WTC11 (cell line): ENCODE results near the gene ZNF470. TPM values are rescaled to one million over a fixed set of nuclear protein-coding genes. Genes with fewer than 3 reads are reported as not detected.

ENCODE experiments used
- ATAC-seq: fragments of 200-7000 bp; cut with Tn5 transposase; 2 replicates; pipeline ENCODE4 v1.10.0; 2021; ENCODE audit warnings: mild to moderate bottlenecking, moderate library complexity
- CTCF ChIA-PET: fragments of 300-600 bp; sonication (Branson Sonifier 250); formaldehyde crosslinking; loops from one replicate; lab custom pipeline; 2021; ENCODE audit warnings: antibody characterized with exemption; lab: Charles Lee
- POLR2A ChIA-PET: fragments of 350-600 bp; sonication (Branson Sonifier 250); formaldehyde crosslinking; loops from one replicate; lab custom pipeline; 2021; ENCODE audit warnings: antibody characterized with exemption; lab: Charles Lee
- DNase-seq: peaks from one replicate; pipeline ENCODE4 v3.0.0; 2021; ENCODE audit warnings: low spot score
- H3K27ac Mint-ChIP-seq: 2 replicates; pipeline ENCODE4 v1.8.0; 2021; ENCODE audit warnings: mixed read lengths
- H3K27me3 Mint-ChIP-seq: 2 replicates; pipeline ENCODE4 v1.8.0; 2021; ENCODE audit warnings: low read depth, mild to moderate bottlenecking, moderate library complexity, mixed read lengths
- H3K36me3 Mint-ChIP-seq: 2 replicates; pipeline ENCODE4 v1.8.0; 2021; ENCODE audit warnings: mixed read lengths
- H3K4me1 Mint-ChIP-seq: 2 replicates; pipeline ENCODE4 v1.8.0; 2022; ENCODE audit warnings: mixed read lengths
- H3K4me3 Mint-ChIP-seq: 2 replicates; pipeline ENCODE4 v1.8.0; 2021; ENCODE audit warnings: mild to moderate bottlenecking, moderate library complexity, mixed read lengths
- H3K9me3 Mint-ChIP-seq: 2 replicates; pipeline ENCODE4 v1.8.0; 2021; ENCODE audit warnings: mixed read lengths
- ATF6 ChIP-seq: sonication (generic); formaldehyde crosslinking; IDR thresholded peaks from 2 replicates; pipeline ENCODE4 v1.8.1; 2023; ENCODE audit warnings: mild to moderate bottlenecking, missing genetic modification reagents
- CTCF ChIP-seq: fragments of 200-600 bp; IDR thresholded peaks from 2 replicates; pipeline ENCODE4 v1.8.0; 2022; ENCODE audit warnings: antibody characterized with exemption
- FOXP4 ChIP-seq: sonication (generic); formaldehyde crosslinking; IDR thresholded peaks from 2 replicates; pipeline ENCODE4 v1.8.0; 2022; ENCODE audit warnings: mild to moderate bottlenecking, missing genetic modification reagents
- GABPB1 ChIP-seq: sonication (generic); formaldehyde crosslinking; IDR thresholded peaks from 2 replicates; pipeline ENCODE4 v1.8.1; 2023; ENCODE audit warnings: mild to moderate bottlenecking, missing genetic modification reagents
- MXD4 ChIP-seq: fragments of 250-450 bp; sonication (Bioruptor Pico); IDR thresholded peaks from 2 replicates; pipeline ENCODE4 v1.8.0; 2021; ENCODE audit warnings: mild to moderate bottlenecking, moderate library complexity, borderline replicate concordance
- NFATC4 ChIP-seq: fragments of 250-450 bp; sonication (Bioruptor Pico); IDR thresholded peaks from 2 replicates; pipeline ENCODE4 v1.9.0; 2021; ENCODE audit warnings: mild to moderate bottlenecking
- NR1H2 ChIP-seq: sonication (generic); formaldehyde crosslinking; IDR thresholded peaks from 2 replicates; pipeline ENCODE4 v1.9.0; 2021; ENCODE audit warnings: mild to moderate bottlenecking, moderate library complexity, missing genetic modification reagents
- SP1 ChIP-seq: sonication (generic); formaldehyde crosslinking; conservative IDR thresholded peaks from 2 replicates; pipeline ENCODE4 v1.8.1; 2022; ENCODE audit warnings: missing genetic modification reagents
- total RNA-seq: library from RNA; stranded (reverse); gene quantifications from 3 replicates; pipeline ENCODE4 v1.2.3, GENCODE V29; 2021
- TF ChIP-seq, protein P1 (sequence below): fragments of 250-450 bp; sonication (Bioruptor Pico); IDR thresholded peaks from 2 replicates; pipeline ENCODE4 v2.1.2; 2022; ENCODE audit warnings: mild to moderate bottlenecking, moderate library complexity
- TF ChIP-seq, protein P2 (sequence below): sonication (generic); formaldehyde crosslinking; IDR thresholded peaks from 2 replicates; pipeline ENCODE4 v1.8.0; 2023; ENCODE audit warnings: mild to moderate bottlenecking, missing genetic modification reagents
- TF ChIP-seq, protein P3 (sequence below): sonication (generic); formaldehyde crosslinking; IDR thresholded peaks from 2 replicates; pipeline ENCODE4 v1.8.0; 2023; ENCODE audit warnings: missing genetic modification reagents
- TF ChIP-seq, protein P4 (sequence below): sonication (generic); formaldehyde crosslinking; IDR thresholded peaks from 2 replicates; pipeline ENCODE4 v1.8.1; 2022; ENCODE audit warnings: low read depth, missing genetic modification reagents, borderline replicate concordance

ZNF470 gene
- total RNA-seq, 1 experiment from 2014 or later: 6.5 TPM

GRCh38 chr19:56543776-56544175 lies 23.5 kb upstream of the ZNF470 start:
- no peak for DNase-seq
- Mint-ChIP-seq H3K4me1 (no peaks in the 10 kb centered on the region), H3K27me3 (peaks cover 7% of the 10 kb centered on the region), H3K27ac (no peak overlapping the region), H3K4me3 (no peak overlapping the region), H3K9me3 (peaks cover 64% of the 10 kb centered on the region), H3K36me3 (peaks cover 59% of the 10 kb centered on the region)
- ATAC-seq: no peak
- CTCF ChIA-PET: no interaction called here
- POLR2A ChIA-PET: no interaction called here
- TF ChIP-seq MXD4 (CRISPR knock-in tag): no peak
- no peak for TF ChIP-seq FOXP4 (CRISPR knock-in tag)
- no peak for TF ChIP-seq SP1 (CRISPR knock-in tag)
- TF ChIP-seq, protein P1, sequence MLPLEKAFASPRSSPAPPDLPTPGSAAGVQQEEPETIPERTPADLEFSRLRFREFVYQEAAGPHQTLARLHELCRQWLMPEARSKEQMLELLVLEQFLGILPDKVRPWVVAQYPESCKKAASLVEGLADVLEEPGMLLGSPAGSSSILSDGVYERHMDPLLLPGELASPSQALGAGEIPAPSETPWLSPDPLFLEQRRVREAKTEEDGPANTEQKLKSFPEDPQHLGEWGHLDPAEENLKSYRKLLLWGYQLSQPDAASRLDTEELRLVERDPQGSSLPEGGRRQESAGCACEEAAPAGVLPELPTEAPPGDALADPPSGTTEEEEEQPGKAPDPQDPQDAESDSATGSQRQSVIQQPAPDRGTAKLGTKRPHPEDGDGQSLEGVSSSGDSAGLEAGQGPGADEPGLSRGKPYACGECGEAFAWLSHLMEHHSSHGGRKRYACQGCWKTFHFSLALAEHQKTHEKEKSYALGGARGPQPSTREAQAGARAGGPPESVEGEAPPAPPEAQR: no peak
- TF ChIP-seq, protein P2, sequence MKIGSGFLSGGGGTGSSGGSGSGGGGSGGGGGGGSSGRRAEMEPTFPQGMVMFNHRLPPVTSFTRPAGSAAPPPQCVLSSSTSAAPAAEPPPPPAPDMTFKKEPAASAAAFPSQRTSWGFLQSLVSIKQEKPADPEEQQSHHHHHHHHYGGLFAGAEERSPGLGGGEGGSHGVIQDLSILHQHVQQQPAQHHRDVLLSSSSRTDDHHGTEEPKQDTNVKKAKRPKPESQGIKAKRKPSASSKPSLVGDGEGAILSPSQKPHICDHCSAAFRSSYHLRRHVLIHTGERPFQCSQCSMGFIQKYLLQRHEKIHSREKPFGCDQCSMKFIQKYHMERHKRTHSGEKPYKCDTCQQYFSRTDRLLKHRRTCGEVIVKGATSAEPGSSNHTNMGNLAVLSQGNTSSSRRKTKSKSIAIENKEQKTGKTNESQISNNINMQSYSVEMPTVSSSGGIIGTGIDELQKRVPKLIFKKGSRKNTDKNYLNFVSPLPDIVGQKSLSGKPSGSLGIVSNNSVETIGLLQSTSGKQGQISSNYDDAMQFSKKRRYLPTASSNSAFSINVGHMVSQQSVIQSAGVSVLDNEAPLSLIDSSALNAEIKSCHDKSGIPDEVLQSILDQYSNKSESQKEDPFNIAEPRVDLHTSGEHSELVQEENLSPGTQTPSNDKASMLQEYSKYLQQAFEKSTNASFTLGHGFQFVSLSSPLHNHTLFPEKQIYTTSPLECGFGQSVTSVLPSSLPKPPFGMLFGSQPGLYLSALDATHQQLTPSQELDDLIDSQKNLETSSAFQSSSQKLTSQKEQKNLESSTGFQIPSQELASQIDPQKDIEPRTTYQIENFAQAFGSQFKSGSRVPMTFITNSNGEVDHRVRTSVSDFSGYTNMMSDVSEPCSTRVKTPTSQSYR: no peak
- TF ChIP-seq NFATC4 (CRISPR knock-in tag): no peak
- no peak for TF ChIP-seq ATF6 (CRISPR knock-in tag)
- TF ChIP-seq GABPB1 (CRISPR knock-in tag): no peak
- TF ChIP-seq, protein P3, sequence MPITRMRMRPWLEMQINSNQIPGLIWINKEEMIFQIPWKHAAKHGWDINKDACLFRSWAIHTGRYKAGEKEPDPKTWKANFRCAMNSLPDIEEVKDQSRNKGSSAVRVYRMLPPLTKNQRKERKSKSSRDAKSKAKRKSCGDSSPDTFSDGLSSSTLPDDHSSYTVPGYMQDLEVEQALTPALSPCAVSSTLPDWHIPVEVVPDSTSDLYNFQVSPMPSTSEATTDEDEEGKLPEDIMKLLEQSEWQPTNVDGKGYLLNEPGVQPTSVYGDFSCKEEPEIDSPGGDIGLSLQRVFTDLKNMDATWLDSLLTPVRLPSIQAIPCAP (CRISPR knock-in tag): no peak
- no peak for TF ChIP-seq NR1H2 (CRISPR knock-in tag)

DNA sequence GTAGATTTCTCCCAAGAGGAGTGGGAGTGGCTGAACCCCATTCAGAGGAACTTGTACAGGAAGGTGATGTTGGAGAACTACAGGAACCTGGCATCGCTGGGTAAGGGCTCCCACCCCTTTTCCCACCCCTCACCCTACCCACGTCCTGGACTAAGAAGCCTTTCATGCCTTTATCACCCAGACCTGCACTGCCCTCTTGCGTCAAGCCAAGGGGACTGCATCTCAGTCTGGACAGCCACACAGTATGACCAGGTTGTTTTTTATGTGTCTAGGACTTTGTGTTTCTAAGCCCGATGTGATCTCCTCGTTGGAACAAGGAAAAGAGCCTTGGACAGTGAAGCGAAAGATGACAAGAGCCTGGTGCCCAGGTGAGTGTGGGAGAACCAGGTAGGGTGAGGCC lies 19.7 kb upstream of the ZNF470 start:
- peaks cover 71% of the 10 kb centered on the region for H3K9me3 Mint-ChIP-seq
- CTCF ChIA-PET: no interaction called here

More for the DNA sequence above, 19.7 kb upstream of the ZNF470 start:
- TF ChIP-seq, protein P4, sequence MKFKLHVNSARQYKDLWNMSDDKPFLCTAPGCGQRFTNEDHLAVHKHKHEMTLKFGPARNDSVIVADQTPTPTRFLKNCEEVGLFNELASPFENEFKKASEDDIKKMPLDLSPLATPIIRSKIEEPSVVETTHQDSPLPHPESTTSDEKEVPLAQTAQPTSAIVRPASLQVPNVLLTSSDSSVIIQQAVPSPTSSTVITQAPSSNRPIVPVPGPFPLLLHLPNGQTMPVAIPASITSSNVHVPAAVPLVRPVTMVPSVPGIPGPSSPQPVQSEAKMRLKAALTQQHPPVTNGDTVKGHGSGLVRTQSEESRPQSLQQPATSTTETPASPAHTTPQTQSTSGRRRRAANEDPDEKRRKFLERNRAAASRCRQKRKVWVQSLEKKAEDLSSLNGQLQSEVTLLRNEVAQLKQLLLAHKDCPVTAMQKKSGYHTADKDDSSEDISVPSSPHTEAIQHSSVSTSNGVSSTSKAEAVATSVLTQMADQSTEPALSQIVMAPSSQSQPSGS (CRISPR knock-in tag): no peak
- peak; percentile 43; the same call in 1 of the 2 replicates for TF ChIP-seq CTCF
- DNase-seq (peak; percentile 46), ATAC-seq (peak; percentile 85)
- Mint-ChIP-seq H3K36me3 (peaks cover 64% of the 10 kb centered on the region), H3K4me3 (no peak overlapping the region), H3K27ac (no peak overlapping the region), H3K27me3 (no peaks in the 10 kb centered on the region; the same call in none of the 2 replicates), H3K4me1 (no peaks in the 10 kb centered on the region)
- POLR2A ChIA-PET: no interaction called here
